Peyer's patch (tissue), 4 donors: Measurements from ENCODE around the gene FZD4.

ENCODE experiments used
- CTCF ChIP-seq, 6 experiments: fragments of 450-650 bp in 4 of 6; fragments of 200-600 bp in 2 of 6; sonication (generic) in 1 of 6; IDR thresholded peaks; one replicate each; pipeline ENCODE4 v1.5.1; 2017 to 2019; ENCODE audit warnings: antibody characterized with exemption in 6 of 6, mild to moderate bottlenecking in 3 of 6, moderate library complexity in 1 of 6
- POLR2A ChIP-seq, 2 donors: fragments of 450-650 bp; IDR thresholded peaks; one replicate each; pipeline ENCODE4 v1.5.1; 2017; ENCODE audit warnings: antibody characterized with exemption in 2 of 2, mild to moderate bottlenecking in 2 of 2, moderate library complexity in 2 of 2

DNA sequence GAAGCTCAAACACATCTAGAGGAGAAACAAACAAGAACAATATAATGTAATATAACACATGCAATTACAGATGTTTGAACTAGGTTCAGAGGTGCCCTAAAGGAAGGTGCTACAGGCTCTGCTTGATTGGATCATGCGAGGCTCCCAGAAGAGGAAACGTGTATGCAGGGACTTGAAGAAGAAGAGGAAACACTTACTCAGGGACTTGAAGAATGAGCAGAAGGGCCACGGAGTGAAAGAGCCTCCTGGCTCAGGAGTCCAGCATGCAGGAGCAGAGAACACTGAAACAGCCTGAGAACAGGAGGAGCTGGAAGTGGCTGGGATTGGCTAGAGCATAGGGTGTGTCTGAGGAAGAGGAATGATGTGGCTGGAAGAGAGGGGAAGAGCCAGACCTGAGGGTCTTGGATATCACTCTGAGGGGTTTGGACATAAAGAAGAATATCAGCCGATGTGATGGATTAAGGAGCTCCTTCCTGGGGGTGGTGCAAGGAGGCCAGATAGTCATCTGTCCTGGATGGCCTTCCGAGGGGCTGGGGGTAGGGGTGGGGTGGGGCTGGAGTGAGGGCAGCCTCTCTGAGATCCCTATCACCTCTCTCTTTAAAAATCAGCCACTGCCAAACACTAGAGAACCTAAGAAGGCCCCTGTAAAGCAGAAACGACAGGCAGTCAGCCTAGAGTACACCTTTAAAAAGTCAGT, 16.8 kb downstream of the FZD4 start:
- TF ChIP-seq CTCF (IDR thresholded peaks at IDR 0.05), result no peak
- TF ChIP-seq POLR2A (IDR thresholded peaks at IDR 0.05), result no peak
